ENCODE data around the gene RBM3.

The RBM3 gene

GRCh38 chrX:48626401-48627298, 52.4 kb downstream of the RBM3 start:
- DNase-seq = no peak
